ENCODE measurements around the gene STK39. TPM values are rescaled to one million over a fixed set of nuclear protein-coding genes. Genes with fewer than 3 reads are reported as not detected.
A peak's percentile ranks its signal among the peaks of the same experiment; 100 is the strongest.
"Not testable (repeated sequence)": the region's sequence is repeated elsewhere in the genome, so short reads cannot be mapped to it uniquely, and the experiment has no call there.

STK39 gene
- total RNA-seq, 1 donor from 2014 or later, result 18.5 TPM

GRCh38 chr2:168135121-168135520, 112.3 kb downstream of the STK39 start:
- Mint-ChIP-seq H3K27ac (peak overlapping the region; percentile 41), H3K27me3 (no peaks in the 10 kb centered on the region), H3K4me1 (peaks cover 24% of the 10 kb centered on the region), H3K9me3 (no peaks in the 10 kb centered on the region), H3K4me3 (no peak overlapping the region), H3K36me3 (ENCODE audit: low read depth) (peaks cover 37% of the 10 kb centered on the region)
- DNase-seq, result no peak
- ChIA-PET POLR2A (no interaction called here), CTCF (interaction anchor here (0.6 to 1.3 kb wide), 7 partner anchors 16 to 216 kb away, joined by 4 to 8 read pairs (median 4); no protein-coding TSS in a partner anchor)
- no peak for ATAC-seq (ENCODE audit: low read depth)
- intact Hi-C loops (cut with micrococcal nuclease), result no loop called here
- TF ChIP-seq CTCF (IDR thresholded peaks at IDR 0.05), result no peak

GRCh38 chr2:168134485-168134884, 112.9 kb downstream of the STK39 start:
- Mint-ChIP-seq H3K4me1 (peaks cover 24% of the 10 kb centered on the region), H3K27me3 (no peaks in the 10 kb centered on the region), H3K36me3 (ENCODE audit: low read depth) (peaks cover 39% of the 10 kb centered on the region), H3K4me3 (no peak overlapping the region), H3K9me3 (no peaks in the 10 kb centered on the region), H3K27ac (peak overlapping the region; percentile 21)
- ATAC-seq (ENCODE audit: low read depth), result peak; percentile 79
- CTCF ChIA-PET, result interaction anchor here (0.9 to 1.3 kb wide), 3 partner anchors 16 to 221 kb away, joined by 3 to 7 read pairs (median 4); no protein-coding TSS in a partner anchor
- no peak for TF ChIP-seq CTCF (IDR thresholded peaks at IDR 0.05)
- intact Hi-C loops (cut with micrococcal nuclease), result no loop called here
- POLR2A ChIA-PET, result no interaction called here
- DNase-seq, result no peak

- no peak overlapping the region for H3K4me3 Mint-ChIP-seq
- POLR2A ChIA-PET, result no interaction called here
- ATAC-seq (ENCODE audit: low read depth) (no peak), DNase-seq (no peak)
- CTCF ChIA-PET, result interaction anchor here (1.6 kb wide), 1 partner anchor 205 kb away, joined by 4 read pairs; no protein-coding TSS in a partner anchor
- TF ChIP-seq CTCF (IDR thresholded peaks at IDR 0.05), result no peak
- H3K27me3 Mint-ChIP-seq, result no peaks in the 10 kb centered on the region
- intact Hi-C loops (cut with micrococcal nuclease), result no loop called here
- H3K4me1 Mint-ChIP-seq, result peaks cover 13% of the 10 kb centered on the region
- H3K36me3 Mint-ChIP-seq (ENCODE audit: low read depth), result peaks cover 50% of the 10 kb centered on the region
- H3K9me3 Mint-ChIP-seq, result no peaks in the 10 kb centered on the region
- H3K27ac Mint-ChIP-seq, result no peak overlapping the region
Observed at GRCh38 chr2:168132389-168132788, 115.0 kb downstream of the STK39 start.

GRCh38 chr2:168130346-168130745, 117.0 kb downstream of the STK39 start:
- no peak for ATAC-seq (ENCODE audit: low read depth)
- no peak for TF ChIP-seq CTCF (IDR thresholded peaks at IDR 0.05)
- ChIA-PET CTCF (no interaction called here), POLR2A (no interaction called here)
- Mint-ChIP-seq H3K36me3 (ENCODE audit: low read depth) (peaks cover 62% of the 10 kb centered on the region), H3K4me3 (no peak overlapping the region), H3K27ac (no peak overlapping the region), H3K27me3 (no peaks in the 10 kb centered on the region), H3K4me1 (peaks cover 3% of the 10 kb centered on the region), H3K9me3 (no peaks in the 10 kb centered on the region)
- intact Hi-C loops (cut with micrococcal nuclease), result no loop called here
- DNase-seq, result no peak

- CTCF ChIA-PET, result interaction anchor here (1.1 to 1.2 kb wide), 2 partner anchors 9 to 11 kb away, joined by 3 to 4 read pairs; no protein-coding TSS in a partner anchor
- no peak overlapping the region for H3K27ac Mint-ChIP-seq
- ATAC-seq (ENCODE audit: low read depth), result no peak
- no peaks in the 10 kb centered on the region for H3K9me3 Mint-ChIP-seq
- no peaks in the 10 kb centered on the region for H3K27me3 Mint-ChIP-seq
- no peak overlapping the region for H3K4me3 Mint-ChIP-seq
- no peak for DNase-seq
- POLR2A ChIA-PET, result no interaction called here
- intact Hi-C loops (cut with micrococcal nuclease), result no loop called here
- TF ChIP-seq CTCF (IDR thresholded peaks at IDR 0.05), result no peak
- peaks cover 54% of the 10 kb centered on the region for H3K36me3 Mint-ChIP-seq (ENCODE audit: low read depth)
- no peaks in the 10 kb centered on the region for H3K4me1 Mint-ChIP-seq
Observed at GRCh38 chr2:168127371-168127770, 120.0 kb downstream of the STK39 start.

- intact Hi-C loops (cut with micrococcal nuclease); H3K27ac Mint-ChIP-seq; POLR2A ChIA-PET; CTCF ChIA-PET; ATAC-seq (ENCODE audit: low read depth); H3K9me3 Mint-ChIP-seq; DNase-seq; H3K27me3 Mint-ChIP-seq; H3K4me1 Mint-ChIP-seq; H3K4me3 Mint-ChIP-seq: not testable (repeated sequence)
- peaks cover 27% of the 10 kb centered on the region for H3K36me3 Mint-ChIP-seq (ENCODE audit: low read depth)
Observed at GRCh38 chr2:168122210-168122609, 125.2 kb downstream of the STK39 start.

Measured in activated B cell treated with CpG ODN at 0.5 μM for 24 hours (primary cell).